Stomach (tissue), 9 donors: ENCODE data around the gene B3GAT2. TPM values are rescaled to one million over a fixed set of nuclear protein-coding genes. Genes with fewer than 3 reads are reported as not detected.

Source experiments
- DNase-seq, 2 donors: peaks; one replicate each; pipeline versions ENCODE4 v3.0.0 to v3.0.0-alpha.2; 2013 to 2019
- H3K27ac ChIP-seq, 5 donors: fragments of 200-600 bp in 4 of 5; sonication (generic) in 4 of 5; one replicate each; pipeline ENCODE4 v1.5.1; 2013 to 2019; ENCODE audit warnings: mild to moderate bottlenecking in 1 of 5, moderate library complexity in 1 of 5
- H3K27me3 ChIP-seq, 3 donors: fragments of 200-600 bp; sonication (generic); one replicate each; pipeline ENCODE4 v1.5.1; 2017 to 2019; ENCODE audit warnings: mixed run types in 1 of 3
- H3K36me3 ChIP-seq, 4 donors: fragments of 200-600 bp; sonication (generic); 1 replicate in 3 of 4; 2 replicates in 1 of 4; pipeline ENCODE4 v1.5.1; 2016 to 2019
- H3K4me1 ChIP-seq, 4 donors: fragments of 200-600 bp; sonication (generic); one replicate each; pipeline ENCODE4 v1.5.1; 2016 to 2019
- H3K4me3 ChIP-seq, 4 donors: fragments of 200-600 bp; sonication (generic) in 3 of 4; one replicate each; pipeline ENCODE4 v1.5.1; 2016 to 2019; ENCODE audit warnings: mild to moderate bottlenecking in 1 of 4
- H3K9me3 ChIP-seq, 4 donors: fragments of 200-600 bp; sonication (generic); one replicate each; pipeline ENCODE4 v1.5.1; 2016 to 2019
- EP300 ChIP-seq: sonication (generic); formaldehyde crosslinking; IDR thresholded peaks from one replicate; pipeline ENCODE4 v1.6.1; 2017; ENCODE audit warnings: antibody characterized with exemption
- POLR2A ChIP-seq, 4 donors: fragments of 450-650 bp; IDR thresholded peaks; one replicate each; pipeline ENCODE4 v1.6.1; 2016; ENCODE audit warnings: antibody characterized with exemption in 4 of 4, control low read depth in 2 of 4, mild to moderate bottlenecking in 1 of 4, moderate library complexity in 1 of 4
- POLR2AphosphoS5 ChIP-seq, 3 donors: sonication (generic); formaldehyde crosslinking; IDR thresholded peaks; one replicate each; pipeline ENCODE4 v1.6.1; 2016; ENCODE audit warnings: antibody characterized with exemption in 3 of 3
- WGBS, 5 donors: extraction: QIAGEN DNeasy Blood & Tissue Kit in 3 of 5; methylation state at CpG; one replicate each; pipeline versions ENCODE4 v1.1.5 to v1.1.7; 2013 to 2018; 5-methylcytosine and 5-hydroxymethylcytosine counted together
- intact Hi-C: fragments of 100-400 bp; cut with DNase I; formaldehyde crosslinking; loops from one replicate; pipeline ENCODE4 v1.15.1; 2023; ENCODE audit warnings: low total_unique reads
- polyA plus RNA-seq, 3 donors: library from polyadenylated mRNA; stranded (reverse); fragments of 200-250 nt; gene quantifications; one replicate each; pipeline ENCODE4 v1.2.3, GENCODE V29; 2013
- total RNA-seq, 5 donors: library from RNA; depleted of rRNA; stranded (reverse); fragments of >200 nt; gene quantifications; one replicate each; pipeline versions ENCODE4 v1.1.0 to v1.2.3, GENCODE V29; 2014 to 2016
- TF ChIP-seq, protein P1 (sequence below), 7 experiments: fragments of 450-650 bp in 4 of 7; fragments of 200-600 bp in 3 of 7; sonication (generic) in 3 of 7; IDR thresholded peaks; one replicate each; pipeline ENCODE4 v1.5.1; 2016 to 2019; ENCODE audit warnings: antibody characterized with exemption in 7 of 7, control low read depth in 2 of 7, mild to moderate bottlenecking in 1 of 7
- donor health status: healthy with polysubstance abuse.
- donor health status: Bipolar disorder and iron deficiency.
- donor health status: healthy.

The B3GAT2 gene
- total and polyA plus RNA-seq, 8 donors: 0.06 to 1.1 (median 0.14) TPM; not detected in 4

- intact Hi-C loops: no loop called here
- Histone ChIP-seq H3K4me1 (no peaks in the 10 kb centered on the region), H3K9me3 (no peaks in the 10 kb centered on the region), H3K27me3 (no peaks in the 10 kb centered on the region), H3K36me3 (no peaks in the 10 kb centered on the region), H3K4me3 (no peak overlapping the region), H3K27ac (no peak overlapping the region)
- no peak for DNase-seq
- 57 to 78% (median 72%) methylated on average over 3 of the region's 3 CpGs for WGBS, 5 donors
- TF ChIP-seq, protein P1, sequence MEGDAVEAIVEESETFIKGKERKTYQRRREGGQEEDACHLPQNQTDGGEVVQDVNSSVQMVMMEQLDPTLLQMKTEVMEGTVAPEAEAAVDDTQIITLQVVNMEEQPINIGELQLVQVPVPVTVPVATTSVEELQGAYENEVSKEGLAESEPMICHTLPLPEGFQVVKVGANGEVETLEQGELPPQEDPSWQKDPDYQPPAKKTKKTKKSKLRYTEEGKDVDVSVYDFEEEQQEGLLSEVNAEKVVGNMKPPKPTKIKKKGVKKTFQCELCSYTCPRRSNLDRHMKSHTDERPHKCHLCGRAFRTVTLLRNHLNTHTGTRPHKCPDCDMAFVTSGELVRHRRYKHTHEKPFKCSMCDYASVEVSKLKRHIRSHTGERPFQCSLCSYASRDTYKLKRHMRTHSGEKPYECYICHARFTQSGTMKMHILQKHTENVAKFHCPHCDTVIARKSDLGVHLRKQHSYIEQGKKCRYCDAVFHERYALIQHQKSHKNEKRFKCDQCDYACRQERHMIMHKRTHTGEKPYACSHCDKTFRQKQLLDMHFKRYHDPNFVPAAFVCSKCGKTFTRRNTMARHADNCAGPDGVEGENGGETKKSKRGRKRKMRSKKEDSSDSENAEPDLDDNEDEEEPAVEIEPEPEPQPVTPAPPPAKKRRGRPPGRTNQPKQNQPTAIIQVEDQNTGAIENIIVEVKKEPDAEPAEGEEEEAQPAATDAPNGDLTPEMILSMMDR (IDR thresholded peaks at IDR 0.05): peak in 1 of 7 experiments; percentile 28
- no peak for TF ChIP-seq POLR2AphosphoS5 (IDR thresholded peaks at IDR 0.05)
Measured at GRCh38 chr6:70901324-70901723, 55.5 kb downstream of the B3GAT2 start.

DNA sequence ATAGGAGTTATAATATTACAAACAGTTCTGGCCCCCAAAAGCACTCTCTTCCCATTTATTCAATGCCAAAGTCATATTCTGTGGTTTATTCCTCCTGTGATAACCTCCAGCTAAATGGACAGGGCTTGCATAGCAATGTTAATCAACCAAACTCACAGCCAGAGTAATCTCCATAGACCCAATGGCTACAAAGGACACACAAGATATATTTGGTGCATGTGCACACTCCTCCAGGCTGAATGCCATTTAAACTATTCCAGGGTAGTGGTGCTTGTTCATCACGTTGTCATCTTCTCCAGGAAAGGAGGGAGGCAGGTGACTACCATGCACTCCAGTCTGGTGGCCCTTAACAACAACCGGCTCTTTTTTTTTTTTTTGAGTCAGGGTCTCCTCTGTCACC, 56.8 kb downstream of the B3GAT2 start:
- TF ChIP-seq POLR2AphosphoS5 (IDR thresholded peaks at IDR 0.05): no peak
- no peak for TF ChIP-seq EP300
- TF ChIP-seq, protein P1 (IDR thresholded peaks at IDR 0.05): no peak
- TF ChIP-seq POLR2A (IDR thresholded peaks at IDR 0.05): no peak
- H3K9me3 ChIP-seq: no peaks in the 10 kb centered on the region
- no peak for DNase-seq
- no peak overlapping the region for H3K27ac ChIP-seq
- H3K27me3 ChIP-seq: no peaks in the 10 kb centered on the region
- WGBS, 5 donors: 63 to 86% (median 68%) methylated on average over 2 of the region's 2 CpGs
- no peak overlapping the region for H3K4me3 ChIP-seq
- no peaks in the 10 kb centered on the region for H3K36me3 ChIP-seq
- peaks cover 0 to 4% (median 0%) of the 10 kb centered on the region in 4 donors for H3K4me1 ChIP-seq
- intact Hi-C loops: no loop called here

DNA sequence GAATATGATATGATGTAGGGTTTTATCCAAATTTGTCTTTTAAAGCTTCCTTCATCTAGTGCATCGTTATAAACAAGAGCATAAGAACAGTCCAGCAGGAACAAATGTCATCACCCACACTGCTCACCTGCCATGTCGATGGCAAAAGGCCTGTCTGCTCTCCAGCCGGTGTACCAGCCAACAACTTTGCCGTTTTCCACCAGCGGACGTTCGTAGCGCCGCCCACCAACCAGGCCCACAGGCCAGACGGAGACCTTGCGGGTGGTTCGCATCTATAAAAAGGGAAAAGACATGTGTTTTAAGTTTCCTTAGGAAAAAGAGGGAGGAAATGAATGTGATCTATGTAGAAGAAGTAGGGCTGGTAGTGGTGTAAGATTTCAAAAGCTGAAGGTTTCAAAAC, 62.9 kb downstream of the B3GAT2 start:
- no peak for DNase-seq
- H3K9me3 ChIP-seq: no peaks in the 10 kb centered on the region
- no peaks in the 10 kb centered on the region for H3K36me3 ChIP-seq
- intact Hi-C loops: no loop called here
- H3K4me3 ChIP-seq: no peak overlapping the region
- H3K4me1 ChIP-seq: peaks cover 0 to 4% (median 0%) of the 10 kb centered on the region in 4 donors
- TF ChIP-seq POLR2A (IDR thresholded peaks at IDR 0.05): no peak
- TF ChIP-seq, protein P1 (IDR thresholded peaks at IDR 0.05): no peak
- no peak overlapping the region for H3K27ac ChIP-seq
- H3K27me3 ChIP-seq: no peaks in the 10 kb centered on the region
- 91 to 98% (median 96%) methylated on average over 12 of the region's 12 CpGs for WGBS, 5 donors

DNA sequence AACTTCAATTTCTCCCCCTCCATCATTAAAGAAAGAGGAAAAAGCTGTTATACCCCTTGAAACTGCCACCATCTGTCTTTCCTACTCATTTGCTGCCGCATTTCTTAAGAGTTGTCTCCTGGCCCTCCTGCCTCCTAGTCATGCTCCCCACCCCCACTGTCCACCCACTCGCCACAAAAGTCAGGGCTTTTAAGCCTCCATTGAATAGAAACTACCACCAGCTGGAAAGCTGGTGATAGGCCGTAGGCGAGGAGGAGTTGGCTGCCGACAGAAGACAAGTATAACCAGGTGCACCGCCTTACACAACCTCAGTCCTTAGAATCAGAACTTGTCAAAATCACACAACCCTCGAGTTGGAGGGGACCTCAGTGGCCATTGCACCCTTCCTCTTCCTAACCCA, 67.6 kb downstream of the B3GAT2 start:
- no peak for TF ChIP-seq POLR2A (IDR thresholded peaks at IDR 0.05)
- TF ChIP-seq, protein P1 (IDR thresholded peaks at IDR 0.05): no peak
- no peak for TF ChIP-seq POLR2AphosphoS5 (IDR thresholded peaks at IDR 0.05)
- TF ChIP-seq EP300: no peak
- H3K4me3 ChIP-seq: no peak overlapping the region

More for the DNA sequence above, 67.6 kb downstream of the B3GAT2 start:
- Histone ChIP-seq H3K27ac (no peak overlapping the region), H3K36me3 (no peaks in the 10 kb centered on the region), H3K27me3 (no peaks in the 10 kb centered on the region), H3K4me1 (peaks cover 0 to 3% (median 0%) of the 10 kb centered on the region in 4 donors), H3K9me3 (no peaks in the 10 kb centered on the region)
- WGBS, 5 donors: 87 to 91% (median 90%) methylated on average over 7 of the region's 7 CpGs
- no peak for DNase-seq
- intact Hi-C loops: loop anchor here (5.0 to 10.0 kb wide), 2 partner anchors 184 to 587 kb away; partner anchors contain the start of gene COL9A1
